ENCODE measurements around the gene MFGE8. TPM values are rescaled to one million over a fixed set of nuclear protein-coding genes. Genes with fewer than 3 reads are reported as not detected.

Gene MFGE8
- total and polyA plus RNA-seq, 7 experiments from 2014 or later: 6.3 to 106 (median 71.6) TPM

GRCh38 chr15:88902221-88902835, 10.9 kb downstream of the MFGE8 start:
- Mint-ChIP-seq H3K36me3 (peaks cover 0 to 19% (median 3%) of the 10 kb centered on the region in 5 donors), H3K9me3 (no peaks in the 10 kb centered on the region), H3K4me3 (peak overlapping the region in 1 of 10 donors; percentile 9), H3K27ac (peak overlapping the region; percentile 23 to 98 (median 94)), H3K4me1 (peaks cover 26 to 61% (median 49%) of the 10 kb centered on the region in 7 donors), H3K27me3 (no peaks in the 10 kb centered on the region)
- peak overlapping the region; percentile 70 for H3K27ac ChIP-seq (ENCODE audit: low read depth, low read length)
- no peaks in the 10 kb centered on the region for H3K9me3 ChIP-seq (ENCODE audit: control insufficient read depth in 2 of 3, low read length in 3 of 3)
- H3K4me1 ChIP-seq (ENCODE audit: control insufficient read depth in 2 of 2, insufficient read depth in 2 of 2, low read length in 2 of 2): peaks cover 24 to 43% of the 10 kb centered on the region in 2 donors
- ChIA-PET CTCF (interaction anchor here (0.5 to 5.7 kb wide), 6 partner anchors 9 to 244 kb away, joined by 3 to 99 read pairs (median 6); partner anchors contain the start of gene HAPLN3), POLR2A (interaction anchor here (0.7 to 3.7 kb wide), 4 partner anchors 9 to 279 kb away, joined by 3 to 41 read pairs (median 4); partner anchors contain the start of genes ABHD2 and HAPLN3)
- no peak overlapping the region for H3K4me3 ChIP-seq (ENCODE audit: low read length)
- no peak for ATAC-seq
- DNase-seq: no peak
- no peaks in the 10 kb centered on the region for H3K27me3 ChIP-seq (ENCODE audit: control insufficient read depth in 2 of 2, insufficient read depth in 2 of 2, low read length in 2 of 2)
- intact Hi-C loops (cut with micrococcal nuclease): no loop called here
- H3K36me3 ChIP-seq (ENCODE audit: control insufficient read depth in 2 of 3, insufficient read depth in 3 of 3, low read length in 3 of 3): peaks cover 0 to 3% (median 0%) of the 10 kb centered on the region in 3 experiments

DNA sequence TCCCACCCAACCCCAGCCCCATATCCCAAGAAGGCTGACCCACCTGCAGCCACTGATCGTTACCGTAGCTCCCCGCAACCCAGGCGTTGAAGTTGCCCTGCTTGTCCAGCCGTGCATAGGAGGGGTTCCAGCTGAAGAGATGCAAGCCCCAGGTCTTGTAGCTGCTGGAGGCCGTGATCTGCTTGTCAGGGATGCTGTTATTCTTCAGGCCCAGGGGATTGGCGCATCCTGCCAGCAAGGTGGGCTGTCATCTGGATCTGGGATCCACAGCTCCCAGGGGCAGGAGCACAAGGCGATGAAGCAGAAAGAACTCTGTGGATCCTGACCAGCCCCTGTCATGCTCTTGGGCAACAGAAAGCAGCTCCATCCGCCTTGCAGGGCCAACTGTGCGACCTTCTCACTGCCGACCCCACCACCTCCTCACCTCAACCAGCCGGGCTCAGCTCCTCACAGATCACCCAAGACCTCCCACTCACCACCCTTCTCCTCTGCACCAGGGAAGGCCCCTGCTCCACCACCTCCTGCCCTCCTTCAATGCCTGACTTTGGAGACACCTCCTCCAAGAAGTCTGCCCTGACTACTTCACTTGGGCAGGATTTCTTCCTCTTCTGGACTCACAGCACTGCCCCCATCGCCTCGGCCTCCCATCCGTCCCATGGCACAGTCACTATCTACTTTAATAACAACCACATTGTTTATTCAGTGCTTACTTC, 11.5 kb downstream of the MFGE8 start:
- CTCF ChIA-PET: interaction anchor here (0.5 to 5.7 kb wide), 3 partner anchors 8 to 243 kb away, joined by 3 to 99 read pairs (median 35); partner anchors contain the start of gene HAPLN3
- intact Hi-C loops (cut with micrococcal nuclease): no loop called here
- Mint-ChIP-seq H3K36me3 (peaks cover 0 to 19% (median 3%) of the 10 kb centered on the region in 5 donors), H3K4me1 (peaks cover 32 to 68% (median 56%) of the 10 kb centered on the region in 7 donors), H3K4me3 (peak overlapping the region in 1 of 10 donors; percentile 9), H3K9me3 (no peaks in the 10 kb centered on the region), H3K27me3 (no peaks in the 10 kb centered on the region), H3K27ac (peak overlapping the region in 8 of 9 donors; percentile 76 to 98 (median 94))
- Histone ChIP-seq H3K27ac (ENCODE audit: low read depth, low read length) (no peak overlapping the region), H3K9me3 (ENCODE audit: control insufficient read depth in 2 of 3, low read length in 3 of 3) (no peaks in the 10 kb centered on the region), H3K4me3 (ENCODE audit: low read length) (no peak overlapping the region), H3K4me1 (ENCODE audit: control insufficient read depth in 2 of 2, insufficient read depth in 2 of 2, low read length in 2 of 2) (peaks cover 30 to 50% of the 10 kb centered on the region in 2 donors), H3K36me3 (ENCODE audit: control insufficient read depth in 2 of 3, insufficient read depth in 3 of 3, low read length in 3 of 3) (peaks cover 0 to 3% (median 0%) of the 10 kb centered on the region in 3 experiments), H3K27me3 (ENCODE audit: control insufficient read depth in 2 of 2, insufficient read depth in 2 of 2, low read length in 2 of 2) (no peaks in the 10 kb centered on the region)
- ATAC-seq: no peak
- POLR2A ChIA-PET: interaction anchor here (0.7 to 1.7 kb wide), 4 partner anchors 11 to 278 kb away, joined by 3 to 5 read pairs (median 3); partner anchors contain the start of gene ABHD2
- no peak for DNase-seq

DNA sequence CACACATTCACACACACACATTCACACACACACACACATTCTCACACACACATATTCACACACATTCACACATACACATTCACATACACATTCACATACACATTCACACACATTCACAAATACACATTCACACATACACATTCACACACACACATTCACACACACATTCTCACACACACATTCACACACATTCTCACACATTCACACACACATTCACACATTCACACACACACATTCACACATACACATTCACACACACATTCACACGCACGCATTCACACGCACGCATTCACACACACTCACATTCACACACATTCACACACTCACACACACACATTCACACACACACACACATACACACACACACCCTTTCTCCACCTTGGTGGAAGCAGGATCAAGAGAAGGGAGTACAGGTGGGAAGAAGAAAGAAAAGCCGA, 12.2 kb downstream of the MFGE8 start:
- Mint-ChIP-seq H3K36me3 (peaks cover 0 to 13% (median 3%) of the 10 kb centered on the region in 5 donors), H3K4me3 (peak overlapping the region in 1 of 10 donors; percentile 34), H3K27ac (peak overlapping the region in 6 of 9 donors; percentile 56 to 94 (median 88)), H3K4me1 (peaks cover 33 to 72% (median 60%) of the 10 kb centered on the region in 7 donors), H3K9me3 (no peaks in the 10 kb centered on the region), H3K27me3 (no peaks in the 10 kb centered on the region)
- DNase-seq (no peak), ATAC-seq (no peak)
- H3K4me1 ChIP-seq (ENCODE audit: control insufficient read depth in 2 of 2, insufficient read depth in 2 of 2, low read length in 2 of 2): peaks cover 33 to 56% of the 10 kb centered on the region in 2 donors
- no peaks in the 10 kb centered on the region for H3K27me3 ChIP-seq (ENCODE audit: control insufficient read depth in 2 of 2, insufficient read depth in 2 of 2, low read length in 2 of 2)
- ChIA-PET POLR2A (interaction anchor here (0.8 to 1.3 kb wide), 3 partner anchors 11 to 187 kb away, joined by 3 to 5 read pairs (median 3); partner anchors contain the start of gene ABHD2), CTCF (interaction anchor here (4.9 to 5.7 kb wide), 2 partner anchors 7 to 229 kb away, joined by 35 to 99 read pairs; partner anchors contain the start of gene HAPLN3)
- no peak overlapping the region for H3K4me3 ChIP-seq (ENCODE audit: low read length)
- H3K9me3 ChIP-seq (ENCODE audit: control insufficient read depth in 2 of 3, low read length in 3 of 3): no peaks in the 10 kb centered on the region
- H3K36me3 ChIP-seq (ENCODE audit: control insufficient read depth in 2 of 3, insufficient read depth in 3 of 3, low read length in 3 of 3): no peaks in the 10 kb centered on the region
- H3K27ac ChIP-seq (ENCODE audit: low read depth, low read length): no peak overlapping the region
- intact Hi-C loops (cut with micrococcal nuclease): no loop called here

- no peak for DNase-seq
- Mint-ChIP-seq H3K27me3 (no peaks in the 10 kb centered on the region), H3K9me3 (no peaks in the 10 kb centered on the region), H3K4me1 (peaks cover 37 to 73% (median 64%) of the 10 kb centered on the region in 7 donors), H3K4me3 (peak overlapping the region in 1 of 10 donors; percentile 34), H3K27ac (peak overlapping the region in 7 of 9 donors; percentile 30 to 94 (median 87)), H3K36me3 (peaks cover 0 to 13% (median 3%) of the 10 kb centered on the region in 5 donors)
- Histone ChIP-seq H3K4me3 (ENCODE audit: low read length) (no peak overlapping the region), H3K27me3 (ENCODE audit: control insufficient read depth in 2 of 2, insufficient read depth in 2 of 2, low read length in 2 of 2) (no peaks in the 10 kb centered on the region), H3K36me3 (ENCODE audit: control insufficient read depth in 2 of 3, insufficient read depth in 3 of 3, low read length in 3 of 3) (no peaks in the 10 kb centered on the region), H3K4me1 (ENCODE audit: control insufficient read depth in 2 of 2, insufficient read depth in 2 of 2, low read length in 2 of 2) (peaks cover 38 to 59% of the 10 kb centered on the region in 2 donors), H3K27ac (ENCODE audit: low read depth, low read length) (no peak overlapping the region), H3K9me3 (ENCODE audit: control insufficient read depth in 2 of 3, low read length in 3 of 3) (no peaks in the 10 kb centered on the region)
- CTCF ChIA-PET: interaction anchor here (0.7 to 0.8 kb wide), 2 partner anchors 20 to 190 kb away, joined by 4 to 8 read pairs; no protein-coding TSS in a partner anchor
- ATAC-seq: no peak
- POLR2A ChIA-PET: interaction anchor here (1.0 kb wide), 1 partner anchor 11 kb away, joined by 3 read pairs; no protein-coding TSS in a partner anchor
- intact Hi-C loops (cut with micrococcal nuclease): no loop called here
Measured at GRCh38 chr15:88900309-88900981, 12.7 kb downstream of the MFGE8 start.

DNA sequence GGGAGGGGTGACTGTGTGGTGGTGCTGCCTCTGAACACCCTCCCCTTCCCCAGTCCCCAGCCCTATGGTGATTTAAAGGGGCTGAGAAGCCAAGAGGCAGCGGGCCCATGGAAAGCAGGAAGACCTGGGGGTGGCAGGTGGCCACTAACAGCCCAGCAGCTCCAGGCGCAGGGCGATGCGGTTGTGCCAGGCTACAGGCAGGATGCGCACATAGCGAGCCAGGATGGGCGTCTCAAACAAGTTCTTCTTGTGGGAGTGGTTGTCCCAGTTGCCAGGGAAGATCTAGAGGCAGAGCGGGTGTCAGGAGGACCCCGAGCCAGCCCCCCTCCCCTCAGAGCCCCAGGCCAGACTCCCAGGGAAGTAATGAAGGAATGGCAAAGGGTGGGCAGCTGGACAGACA, 13.9 kb downstream of the MFGE8 start:
- H3K9me3 ChIP-seq (ENCODE audit: control insufficient read depth in 2 of 3, low read length in 3 of 3): no peaks in the 10 kb centered on the region
- ChIA-PET CTCF (no interaction called here), POLR2A (no interaction called here)
- Mint-ChIP-seq H3K4me3 (no peak overlapping the region), H3K27ac (peak overlapping the region in 4 of 9 donors; percentile 51 to 79 (median 72)), H3K27me3 (no peaks in the 10 kb centered on the region), H3K36me3 (peaks cover 0 to 13% (median 3%) of the 10 kb centered on the region in 5 donors), H3K4me1 (peaks cover 31 to 66% (median 56%) of the 10 kb centered on the region in 7 donors), H3K9me3 (no peaks in the 10 kb centered on the region)
- peaks cover 32 to 51% of the 10 kb centered on the region in 2 donors for H3K4me1 ChIP-seq (ENCODE audit: control insufficient read depth in 2 of 2, insufficient read depth in 2 of 2, low read length in 2 of 2)
- intact Hi-C loops (cut with micrococcal nuclease): no loop called here
- ATAC-seq (no peak), DNase-seq (no peak)
- no peak overlapping the region for H3K4me3 ChIP-seq (ENCODE audit: low read length)
- H3K36me3 ChIP-seq (ENCODE audit: control insufficient read depth in 2 of 3, insufficient read depth in 3 of 3, low read length in 3 of 3): peaks cover 0 to 9% (median 0%) of the 10 kb centered on the region in 3 experiments
- H3K27me3 ChIP-seq (ENCODE audit: control insufficient read depth in 2 of 2, insufficient read depth in 2 of 2, low read length in 2 of 2): no peaks in the 10 kb centered on the region
- no peak overlapping the region for H3K27ac ChIP-seq (ENCODE audit: low read depth, low read length)

DNA sequence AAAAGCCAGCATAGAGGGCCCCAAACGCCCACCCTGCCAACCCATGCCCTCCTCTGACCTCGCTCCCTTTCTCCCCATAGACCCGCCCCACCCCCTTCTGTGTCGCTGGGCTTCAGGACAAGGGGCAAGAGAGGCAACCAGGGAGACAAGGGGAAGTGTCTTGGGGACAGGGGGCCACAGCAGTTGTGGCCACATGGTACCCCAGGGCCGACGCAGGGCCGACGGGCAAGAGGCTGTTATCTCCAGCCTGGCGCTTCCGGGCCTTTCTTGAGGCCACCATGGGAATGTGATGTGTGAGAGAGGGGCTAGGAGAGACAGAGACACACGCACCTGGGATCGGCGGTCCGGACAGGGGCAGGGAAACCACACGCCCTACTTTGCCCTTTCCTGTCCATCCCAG, 14.4 kb downstream of the MFGE8 start:
- no peak for ATAC-seq
- Histone ChIP-seq H3K27ac (ENCODE audit: low read depth, low read length) (no peak overlapping the region), H3K27me3 (ENCODE audit: control insufficient read depth in 2 of 2, insufficient read depth in 2 of 2, low read length in 2 of 2) (no peaks in the 10 kb centered on the region), H3K4me1 (ENCODE audit: control insufficient read depth in 2 of 2, insufficient read depth in 2 of 2, low read length in 2 of 2) (peaks cover 32 to 50% of the 10 kb centered on the region in 2 donors), H3K4me3 (ENCODE audit: low read length) (no peak overlapping the region), H3K36me3 (ENCODE audit: control insufficient read depth in 2 of 3, insufficient read depth in 3 of 3, low read length in 3 of 3) (peaks cover 0 to 9% (median 0%) of the 10 kb centered on the region in 3 experiments), H3K9me3 (ENCODE audit: control insufficient read depth in 2 of 3, low read length in 3 of 3) (no peaks in the 10 kb centered on the region)
- peak overlapping the region in 2 of 9 donors; percentile 26 to 79 for H3K27ac Mint-ChIP-seq
- POLR2A ChIA-PET: no interaction called here
- H3K4me3 Mint-ChIP-seq: no peak overlapping the region
- CTCF ChIA-PET: no interaction called here
- intact Hi-C loops (cut with micrococcal nuclease): no loop called here
- no peaks in the 10 kb centered on the region for H3K27me3 Mint-ChIP-seq
- H3K36me3 Mint-ChIP-seq: peaks cover 0 to 13% (median under 1%) of the 10 kb centered on the region in 5 donors
- H3K4me1 Mint-ChIP-seq: peaks cover 28 to 66% (median 55%) of the 10 kb centered on the region in 7 donors
- no peak for DNase-seq
- H3K9me3 Mint-ChIP-seq: no peaks in the 10 kb centered on the region

Measured in naive thymus-derived CD4-positive, alpha-beta T cell (primary cell).